GM18951 (cell line): Measurements from ENCODE around the gene VIL1.

Experiments used
- POLR2A ChIP-seq: IDR thresholded peaks from 4 replicates; pipeline ENCODE4 v1.6.1; 2011; ENCODE audit warnings: mild to moderate bottlenecking; ENCODE audit not compliant: insufficient read length, insufficient read depth; ENCODE audit errors: extremely low read depth
- in situ Hi-C: fragments of 300-500 bp; cut with MboI; formaldehyde crosslinking; loops from one replicate; pipeline ENCODE4 v1.12.0; 2022; ENCODE audit warnings: low sequenced_read_pairs, mixed read lengths, inconsistent platforms; ENCODE audit not compliant: unreplicated experiment

The VIL1 gene

DNA sequence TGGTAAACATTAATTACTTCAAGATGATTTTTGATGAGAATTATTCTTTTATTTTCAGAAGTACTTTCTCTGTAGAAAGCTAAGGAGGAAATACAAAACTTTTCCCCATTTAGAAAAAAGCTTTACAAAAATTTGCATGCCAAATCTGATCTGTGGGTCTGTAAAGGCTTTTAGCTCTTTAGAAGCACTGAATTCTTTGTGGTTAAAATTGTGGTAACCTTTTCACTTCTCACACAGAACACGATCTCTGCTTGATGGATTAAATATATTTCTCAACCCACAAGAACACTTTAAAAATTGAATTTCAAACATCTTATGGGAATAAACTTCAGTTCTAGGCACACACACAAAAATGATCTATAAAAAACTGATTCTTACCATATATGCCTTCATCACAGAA is 63.7 kb downstream of the VIL1 start:
- no peak for TF ChIP-seq POLR2A
- in situ Hi-C loops: no loop called here

DNA sequence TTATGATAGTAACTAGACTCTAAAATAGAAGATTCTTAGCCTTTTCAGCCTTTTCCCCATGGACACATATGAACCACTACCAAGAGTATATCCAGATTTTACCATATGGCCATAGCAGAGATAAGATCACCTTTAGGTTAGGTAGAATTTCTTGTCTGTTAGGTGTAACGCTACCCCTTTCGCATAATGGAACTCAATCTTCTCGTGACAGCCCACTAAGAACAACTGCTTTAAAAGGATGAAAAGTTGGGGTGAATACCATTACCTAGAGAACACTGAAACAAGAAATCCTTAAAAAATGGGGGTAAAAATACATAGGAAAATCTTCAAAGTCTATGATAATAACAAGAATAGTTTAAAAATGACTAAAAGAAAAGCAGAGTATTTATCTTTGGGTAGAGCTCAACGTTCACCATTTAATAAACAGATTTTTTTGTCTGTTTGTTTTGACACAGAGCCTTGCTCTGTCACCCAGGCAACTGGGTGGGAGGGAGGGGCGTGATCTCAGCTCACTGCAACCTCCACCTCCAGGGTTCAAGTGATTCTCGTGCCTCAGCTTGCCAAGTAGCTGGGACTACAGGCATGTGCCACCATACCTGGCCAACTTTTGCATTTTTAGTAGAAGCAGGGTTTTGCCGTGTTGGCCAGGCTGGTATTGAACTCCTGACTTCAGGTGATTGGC is 67.2 kb downstream of the VIL1 start:
- TF ChIP-seq POLR2A: no peak
- in situ Hi-C loops: no loop called here

DNA sequence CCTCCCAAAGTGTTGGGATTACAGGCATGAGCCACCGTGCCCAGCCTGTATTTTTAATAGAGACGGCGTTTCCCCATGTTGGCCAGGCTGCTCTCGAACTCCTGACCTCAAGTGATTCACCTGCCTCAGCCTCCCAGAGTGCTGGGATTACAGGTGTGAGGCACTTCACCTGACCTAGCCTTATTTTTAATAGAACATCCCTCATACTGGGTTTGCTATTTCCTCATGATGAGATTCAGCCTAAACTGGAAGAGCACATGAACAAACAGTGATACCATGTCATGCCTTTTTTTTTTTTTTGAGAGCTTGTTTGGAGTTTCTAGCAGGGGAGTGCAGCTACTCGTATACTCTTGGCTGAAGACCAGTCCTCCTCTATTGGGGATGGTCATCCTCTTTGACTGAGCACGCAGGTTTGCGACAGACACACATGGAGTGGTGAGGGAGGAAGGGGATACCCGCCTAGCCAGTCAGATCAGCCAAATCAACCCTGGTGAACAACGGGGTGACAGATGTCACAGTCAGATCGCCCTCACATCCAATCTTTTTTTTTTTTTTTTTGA is 81.7 kb downstream of the VIL1 start:
- in situ Hi-C loops: no loop called here

DNA sequence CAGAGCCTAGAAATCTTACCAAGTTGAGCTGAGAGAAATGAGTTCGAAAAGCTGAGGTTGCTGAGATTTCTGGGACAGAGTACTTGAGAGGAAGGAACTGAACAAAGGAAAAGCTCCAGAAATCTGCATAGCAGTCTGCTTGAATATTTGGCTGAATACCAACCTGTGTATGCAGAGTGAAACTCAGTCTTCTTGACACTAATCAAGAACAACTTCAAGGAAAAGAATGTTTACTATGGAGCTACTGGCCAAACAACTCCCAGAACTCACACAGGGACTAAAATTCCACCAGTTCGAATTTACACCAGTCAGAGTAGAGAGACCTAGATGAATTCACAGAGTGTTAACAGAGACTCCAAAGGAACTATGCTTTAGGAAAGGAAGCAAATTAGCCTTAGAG is 82.7 kb downstream of the VIL1 start:
- no peak for TF ChIP-seq POLR2A

More for the DNA sequence above, 81.7 kb downstream of the VIL1 start:
- no peak for TF ChIP-seq POLR2A

More for the DNA sequence above, 82.7 kb downstream of the VIL1 start:
- in situ Hi-C loops: no loop called here
